ENCODE measurements around the gene SMYD3. TPM values are rescaled to one million over a fixed set of nuclear protein-coding genes. Genes with fewer than 3 reads are reported as not detected.

Gene SMYD3
- polyA plus RNA-seq, 3 donors: 29.0 to 36.5 (median 32.0) TPM

- no peak for DNase-seq (ENCODE audit: low read depth in 3 of 3, low spot score in 2 of 3)
These were observed 502.0 kb downstream of the SMYD3 start for GRCh38 chr1:246005067-246005466.

- no peak for DNase-seq (ENCODE audit: low read depth in 3 of 3, low spot score in 2 of 3)
These were observed 502.8 kb downstream of the SMYD3 start for GRCh38 chr1:246004301-246004700.

- DNase-seq (ENCODE audit: low read depth in 3 of 3, low spot score in 2 of 3): no peak
These were observed 503.7 kb downstream of the SMYD3 start for GRCh38 chr1:246003442-246003730.

GRCh38 chr1:246002725-246003441 lies 504.2 kb downstream of the SMYD3 start:
- DNase-seq (ENCODE audit: low read depth in 3 of 3, low spot score in 2 of 3): peak; percentile 69 to 78 (median 77)

GRCh38 chr1:246001837-246002230 lies 505.2 kb downstream of the SMYD3 start:
- DNase-seq (ENCODE audit: low read depth in 3 of 3, low spot score in 2 of 3): no peak

GRCh38 chr1:246001142-246001836 lies 505.8 kb downstream of the SMYD3 start:
- no peak for DNase-seq (ENCODE audit: low read depth in 3 of 3, low spot score in 2 of 3)

- DNase-seq (ENCODE audit: low read depth in 3 of 3, low spot score in 2 of 3): no peak
These were observed 506.5 kb downstream of the SMYD3 start for GRCh38 chr1:246000638-246001015.

- DNase-seq (ENCODE audit: low read depth in 3 of 3, low spot score in 2 of 3): no peak
These were observed 507.1 kb downstream of the SMYD3 start for GRCh38 chr1:245999697-246000637.

- no peak for DNase-seq (ENCODE audit: low read depth in 3 of 3, low spot score in 2 of 3)
These were observed 509.4 kb downstream of the SMYD3 start for GRCh38 chr1:245997471-245998258.

- no peak for DNase-seq (ENCODE audit: low read depth in 3 of 3, low spot score in 2 of 3)
These were observed 510.3 kb downstream of the SMYD3 start for GRCh38 chr1:245996811-245997210.

GRCh38 chr1:245995474-245995873 lies 511.6 kb downstream of the SMYD3 start:
- DNase-seq (ENCODE audit: low read depth in 3 of 3, low spot score in 2 of 3): no peak

- DNase-seq (ENCODE audit: low read depth in 3 of 3, low spot score in 2 of 3): no peak
These were observed 515.8 kb downstream of the SMYD3 start for GRCh38 chr1:245991266-245991665.

- DNase-seq (ENCODE audit: low read depth in 3 of 3, low spot score in 2 of 3): no peak
These were observed 516.6 kb downstream of the SMYD3 start for GRCh38 chr1:245990315-245991022.

- DNase-seq (ENCODE audit: low read depth in 3 of 3, low spot score in 2 of 3): no peak
These were observed 518.5 kb downstream of the SMYD3 start for GRCh38 chr1:245988393-245989078.

- DNase-seq (ENCODE audit: low read depth in 3 of 3, low spot score in 2 of 3): no peak
These were observed 519.1 kb downstream of the SMYD3 start for GRCh38 chr1:245987997-245988392.

GRCh38 chr1:245987577-245987976 lies 519.5 kb downstream of the SMYD3 start:
- no peak for DNase-seq (ENCODE audit: low read depth in 3 of 3, low spot score in 2 of 3)

GRCh38 chr1:245987219-245987545 lies 519.9 kb downstream of the SMYD3 start:
- DNase-seq (ENCODE audit: low read depth in 3 of 3, low spot score in 2 of 3): no peak

- DNase-seq (ENCODE audit: low read depth in 3 of 3, low spot score in 2 of 3): peak in 1 of 3 donors; percentile 51
These were observed 520.5 kb downstream of the SMYD3 start for GRCh38 chr1:245986404-245987218.

All from right renal cortex interstitium (tissue), 3 donors.